Endodermal cell (in vitro differentiated cells): ENCODE measurements around the gene REXO1. TPM values are rescaled to one million over a fixed set of nuclear protein-coding genes. Genes with fewer than 3 reads are reported as not detected.

Experiments
- DNase-seq: peaks from one replicate; pipeline ENCODE4 v3.0.0-alpha.2; 2017
- H3K27ac ChIP-seq: 2 replicates; pipeline ENCODE4 v1.5.1; 2013; ENCODE audit warnings: mild to moderate bottlenecking, low read depth, low read length, moderate library complexity
- H3K27me3 ChIP-seq: 2 replicates; pipeline ENCODE4 v1.6.1; 2013; ENCODE audit warnings: mild to moderate bottlenecking, low read length, moderate library complexity; ENCODE audit not compliant: insufficient read depth, control insufficient read depth, poor library complexity, severe bottlenecking
- H3K36me3 ChIP-seq: 2 replicates; pipeline ENCODE4 v1.7.0; 2013; ENCODE audit warnings: mild to moderate bottlenecking, low read length, moderate library complexity; ENCODE audit not compliant: control insufficient read depth, insufficient read depth
- H3K4me1 ChIP-seq: one replicate; pipeline ENCODE4 v1.7.0; 2013; ENCODE audit warnings: low read length; ENCODE audit not compliant: control insufficient read depth, insufficient read depth
- H3K4me3 ChIP-seq: 2 replicates; pipeline ENCODE4 v1.5.1; 2013; ENCODE audit warnings: mild to moderate bottlenecking, low read length, moderate library complexity
- H3K9ac ChIP-seq: 2 replicates; pipeline ENCODE4 v1.6.1; 2013; ENCODE audit warnings: mild to moderate bottlenecking, low read length, moderate library complexity; ENCODE audit not compliant: poor library complexity, severe bottlenecking; ENCODE audit errors: extremely low read depth
- H3K9me3 ChIP-seq: 2 replicates; pipeline ENCODE4 v1.6.1; 2013; ENCODE audit warnings: mild to moderate bottlenecking, low read length, moderate library complexity; ENCODE audit not compliant: control insufficient read depth
- H3K27ac Mint-ChIP-seq: 2 replicates; pipeline ENCODE4 v1.8.0; 2020; ENCODE audit warnings: mixed read lengths
- H3K27me3 Mint-ChIP-seq: 2 replicates; pipeline ENCODE4 v1.8.0; 2021; ENCODE audit warnings: mild to moderate bottlenecking, mixed read lengths; ENCODE audit not compliant: insufficient read depth
- H3K36me3 Mint-ChIP-seq: 2 replicates; pipeline ENCODE4 v1.8.0; 2020; ENCODE audit warnings: low read depth, mixed read lengths
- H3K4me1 Mint-ChIP-seq: 2 replicates; pipeline ENCODE4 v1.8.0; 2020; ENCODE audit warnings: mixed read lengths
- H3K4me3 Mint-ChIP-seq: 2 replicates; pipeline ENCODE4 v1.8.0; 2020; ENCODE audit warnings: mild to moderate bottlenecking, moderate library complexity, mixed read lengths
- H3K9me3 Mint-ChIP-seq: 2 replicates; pipeline ENCODE4 v1.8.0; 2020; ENCODE audit warnings: mild to moderate bottlenecking, mixed read lengths
- CTCF ChIP-seq: fragments of 200-600 bp; sonication (generic); conservative IDR thresholded peaks from 2 replicates; pipeline ENCODE4 v1.5.0; 2021; ENCODE audit warnings: antibody characterized with exemption, mild to moderate bottlenecking
- WGBS, 2 experiments: methylation state at CpG; one replicate each; pipeline versions ENCODE4 v1.1.5 to v1.1.7; 2013; ENCODE audit warnings: missing lambda C conversion rate in 2 of 2, mixed read lengths in 1 of 2; ENCODE audit not compliant: insufficient coverage in 1 of 2, insufficient read length in 1 of 2; 5-methylcytosine and 5-hydroxymethylcytosine counted together
- long read RNA-seq, 4 experiments: library from polyadenylated mRNA in 2 of 4; library from RNA in 1 of 4; library from capped mRNA in 1 of 4; stranded (forward) in 3 of 4; unstranded in 1 of 4; transcript quantifications; one replicate each; pipeline ENCODE4 v2.0.0, GENCODE V29; 2020 to 2021; ENCODE audit warnings: inconsistent platforms in 1 of 4
- polyA plus RNA-seq, 2 experiments: library from polyadenylated mRNA; stranded (reverse); fragments of 50-300 nt; gene quantifications; one replicate each; pipeline ENCODE4 v1.2.3, GENCODE V29; 2013
- total RNA-seq, 2 donors: library from RNA; stranded (reverse); fragmentation: NEBNext Ultra II Directional in 1 of 2; extraction: Animal tissue kit (Norgen Biotek cat#: 25700) in 1 of 2; gene quantifications; 2 replicates in 1 of 2; 3 replicates in 1 of 2; pipeline ENCODE4 v1.2.1, GENCODE V29; 2021

The REXO1 gene, protein sequence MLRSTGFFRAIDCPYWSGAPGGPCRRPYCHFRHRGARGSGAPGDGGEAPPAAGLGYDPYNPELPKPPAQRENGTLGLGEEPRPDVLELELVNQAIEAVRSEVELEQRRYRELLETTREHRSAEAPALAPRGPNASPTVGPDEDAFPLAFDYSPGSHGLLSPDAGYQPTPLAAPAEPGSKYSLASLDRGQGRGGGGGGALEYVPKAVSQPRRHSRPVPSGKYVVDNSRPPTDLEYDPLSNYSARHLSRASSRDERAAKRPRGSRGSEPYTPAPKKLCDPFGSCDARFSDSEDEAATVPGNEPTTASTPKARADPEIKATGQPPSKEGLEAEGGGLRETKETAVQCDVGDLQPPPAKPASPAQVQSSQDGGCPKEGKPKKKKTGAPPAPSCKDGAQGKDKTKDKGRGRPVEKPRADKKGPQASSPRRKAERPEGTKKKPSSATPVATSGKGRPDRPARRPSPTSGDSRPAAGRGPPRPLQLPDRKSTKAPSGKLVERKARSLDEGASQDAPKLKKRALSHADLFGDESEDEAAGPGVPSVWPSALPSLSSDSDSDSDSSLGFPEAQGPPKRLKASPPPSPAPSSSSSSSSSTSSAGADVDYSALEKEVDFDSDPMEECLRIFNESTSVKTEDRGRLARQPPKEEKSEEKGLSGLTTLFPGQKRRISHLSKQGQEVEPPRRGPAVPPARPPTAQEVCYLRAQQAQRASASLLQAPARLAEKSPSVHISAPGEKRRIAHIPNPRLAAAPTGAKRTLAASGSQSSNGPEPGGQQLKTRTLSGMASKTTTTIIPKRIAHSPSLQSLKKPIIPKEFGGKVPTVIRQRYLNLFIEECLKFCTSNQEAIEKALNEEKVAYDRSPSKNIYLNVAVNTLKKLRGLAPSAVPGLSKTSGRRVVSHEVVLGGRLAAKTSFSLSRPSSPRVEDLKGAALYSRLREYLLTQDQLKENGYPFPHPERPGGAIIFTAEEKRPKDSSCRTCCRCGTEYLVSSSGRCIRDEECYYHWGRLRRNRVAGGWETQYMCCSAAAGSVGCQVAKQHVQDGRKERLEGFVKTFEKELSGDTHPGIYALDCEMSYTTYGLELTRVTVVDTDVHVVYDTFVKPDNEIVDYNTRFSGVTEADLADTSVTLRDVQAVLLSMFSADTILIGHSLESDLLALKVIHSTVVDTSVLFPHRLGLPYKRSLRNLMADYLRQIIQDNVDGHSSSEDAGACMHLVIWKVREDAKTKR
- total RNA-seq: 10 to 100 TPM; 51.6 to 56.4 TPM
- 26.5 TPM for polyA plus RNA-seq (2013, experiment 1 of 2)
- 26.7 TPM for polyA plus RNA-seq (2013, experiment 2 of 2)
- long read RNA-seq, experiment 1, partial matches to known transcripts: 10 of 19 reads
- long read RNA-seq, experiment 1, other reads (novel, unspliced or antisense): 9 of 19 reads
- long read RNA-seq, experiment 2, full-length matches to known transcripts: 27 of 45 reads
- long read RNA-seq, experiment 2, partial matches to known transcripts: 10 of 45 reads
- long read RNA-seq, experiment 2, other reads (novel, unspliced or antisense): 8 of 45 reads
- long read RNA-seq, experiment 3, partial matches to known transcripts: 0 of 1 reads
- long read RNA-seq, experiment 3, other reads (novel, unspliced or antisense): 1 of 1 reads
- long read RNA-seq, experiment 4, partial matches to known transcripts: 1 of 1 reads
- long read RNA-seq, experiment 4, other reads (novel, unspliced or antisense): 0 of 1 reads

DNA sequence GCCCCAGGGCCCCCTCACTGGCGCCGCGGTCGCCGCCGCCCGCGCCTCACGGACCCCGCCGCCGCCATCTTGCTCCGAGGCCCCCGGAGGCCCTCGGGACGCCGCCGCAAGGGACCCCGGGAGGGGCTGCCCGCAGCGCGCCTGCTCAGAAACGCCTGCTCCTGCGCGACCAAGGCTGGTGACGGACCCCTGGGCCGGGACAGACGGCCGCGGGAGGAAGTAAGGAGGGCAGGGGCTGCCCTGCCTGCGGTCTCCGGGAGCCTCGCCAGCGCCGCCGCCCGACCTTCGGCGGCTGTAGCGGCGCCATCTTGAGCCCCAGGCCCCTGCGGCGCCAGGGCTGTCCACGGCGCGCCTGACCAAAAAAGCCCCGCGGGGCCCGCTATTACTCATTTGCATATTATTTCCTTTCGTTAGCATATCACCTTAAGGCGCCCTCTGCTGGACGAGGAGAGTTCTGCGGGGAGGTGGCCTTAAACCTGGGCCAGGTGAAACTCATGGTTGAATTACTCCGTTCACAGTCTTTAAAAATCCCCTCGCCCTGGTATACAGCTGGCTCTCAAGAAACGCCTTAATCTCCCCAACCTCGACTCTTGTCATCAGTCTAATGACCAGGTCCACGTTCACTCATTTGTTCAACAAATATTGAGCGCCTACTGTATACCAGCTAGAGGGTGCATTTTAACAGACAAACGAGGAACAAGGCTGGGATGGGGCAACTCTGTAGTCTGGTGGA, at the start of gene REXO1:
Gene REXO1 (minus strand): TSS at position 85 of the 733 bp plus-strand sequence. CDS start 125 bp downstream, outside the sequence.
- peak; percentile 96 for TF ChIP-seq CTCF
- peak within 1 kb of the TSS; percentile 100 for H3K27ac ChIP-seq
- Mint-ChIP-seq H3K27me3 (no peaks in the 10 kb centered on the region), H3K4me1 (peaks cover 15% of the 10 kb centered on the region), H3K9me3 (no peaks in the 10 kb centered on the region), H3K4me3 (peak within 1 kb of the TSS; percentile 83), H3K36me3 (peaks cover 8% of the 10 kb centered on the region), H3K27ac (peak within 1 kb of the TSS; percentile 96)
- peak within 1 kb of the TSS; percentile 89 for H3K4me3 ChIP-seq
- no peaks in the 10 kb centered on the region for H3K27me3 ChIP-seq
- peak; percentile 99 for DNase-seq
- H3K9me3 ChIP-seq: no peaks in the 10 kb centered on the region
- WGBS, 2 experiments: 4 to 8% methylated on average over 21 to 60 of the region's 60 CpGs
- peaks cover 4% of the 10 kb centered on the region for H3K36me3 ChIP-seq
- peaks cover 3% of the 10 kb centered on the region for H3K4me1 ChIP-seq
- peak within 1 kb of the TSS; percentile 98 for H3K9ac ChIP-seq

GRCh38 chr19:1896508-1896907, 48.2 kb upstream of the REXO1 start:
- WGBS, 2 experiments: 89 to 92% methylated on average over 11 to 13 of the region's 13 CpGs
- Mint-ChIP-seq H3K9me3 (no peaks in the 10 kb centered on the region), H3K4me1 (no peaks in the 10 kb centered on the region), H3K4me3 (no peak overlapping the region), H3K36me3 (no peaks in the 10 kb centered on the region), H3K27ac (no peak overlapping the region), H3K27me3 (no peaks in the 10 kb centered on the region)
- TF ChIP-seq CTCF: no peak
- Histone ChIP-seq H3K9me3 (no peaks in the 10 kb centered on the region), H3K4me3 (no peak overlapping the region), H3K9ac (no peak overlapping the region), H3K27me3 (no peaks in the 10 kb centered on the region), H3K36me3 (no peaks in the 10 kb centered on the region), H3K27ac (no peak overlapping the region), H3K4me1 (no peaks in the 10 kb centered on the region)
- no peak for DNase-seq
